H9 (cell line): Measurements from ENCODE around the gene BMP8A. TPM values are rescaled to one million over a fixed set of nuclear protein-coding genes. Genes with fewer than 3 reads are reported as not detected.

Experiments
- DNase-seq: peaks from one replicate; pipeline ENCODE4 v3.0.0-alpha.2; 2017
- H2AFZ ChIP-seq: one replicate; pipeline ENCODE4 v1.6.1; 2013; ENCODE audit warnings: mild to moderate bottlenecking, low read length, control low read depth, moderate library complexity
- H2AK5ac ChIP-seq: 2 replicates; pipeline ENCODE4 v1.6.1; 2013; ENCODE audit warnings: low read length, control low read depth, mixed read lengths; ENCODE audit not compliant: insufficient read length
- H2BK120ac ChIP-seq: one replicate; pipeline ENCODE4 v1.6.1; 2013; ENCODE audit warnings: low read depth, mild to moderate bottlenecking, low read length, control low read depth, inconsistent platforms; ENCODE audit not compliant: poor library complexity, severe bottlenecking
- H2BK12ac ChIP-seq: 2 replicates; pipeline ENCODE4 v1.6.1; 2013; ENCODE audit warnings: low read length, control low read depth, mixed read lengths, low read depth; ENCODE audit not compliant: insufficient read length
- H2BK15ac ChIP-seq: 2 replicates; pipeline ENCODE4 v1.6.1; 2013; ENCODE audit warnings: low read depth, low read length, control low read depth
- H2BK20ac ChIP-seq: one replicate; pipeline ENCODE4 v1.6.1; 2013; ENCODE audit warnings: low read depth, mild to moderate bottlenecking, low read length, control low read depth, inconsistent platforms; ENCODE audit not compliant: poor library complexity, severe bottlenecking
- H2BK5ac ChIP-seq: 2 replicates; pipeline ENCODE4 v1.6.1; 2013; ENCODE audit warnings: low read length, control low read depth, mixed read lengths; ENCODE audit not compliant: insufficient read length
- H3K14ac ChIP-seq: 2 replicates; pipeline ENCODE4 v1.6.1; 2013; ENCODE audit warnings: low read length, control low read depth; ENCODE audit not compliant: insufficient read depth
- H3K18ac ChIP-seq: 2 replicates; pipeline ENCODE4 v1.6.1; 2013; ENCODE audit warnings: low read depth, mild to moderate bottlenecking, mixed read lengths, low read length, control low read depth; ENCODE audit not compliant: insufficient read length
- H3K23ac ChIP-seq: 2 replicates; pipeline ENCODE4 v1.6.1; 2013; ENCODE audit warnings: low read length, control low read depth, mixed read lengths, low read depth; ENCODE audit not compliant: insufficient read length
- H3K23me2 ChIP-seq: 2 replicates; pipeline ENCODE4 v1.6.1; 2013; ENCODE audit warnings: low read depth, mild to moderate bottlenecking, mixed read lengths, low read length, control low read depth; ENCODE audit not compliant: insufficient read length, poor library complexity, severe bottlenecking
- H3K27ac ChIP-seq: 2 replicates; pipeline ENCODE4 v1.5.1; 2013; ENCODE audit warnings: low read length, control low read depth, mixed read lengths, low read depth; ENCODE audit not compliant: insufficient read length
- H3K27me3 ChIP-seq: 2 replicates; pipeline ENCODE4 v1.6.1; 2013; ENCODE audit warnings: low read length, control low read depth, inconsistent platforms; ENCODE audit not compliant: insufficient read depth
- H3K4ac ChIP-seq: 2 replicates; pipeline ENCODE4 v1.6.1; 2013; ENCODE audit warnings: low read depth, mild to moderate bottlenecking, control low read depth, inconsistent platforms, low read length, moderate library complexity
- H3K4me1 ChIP-seq: 2 replicates; pipeline ENCODE4 v1.6.1; 2013; ENCODE audit warnings: low read length, control low read depth, inconsistent platforms; ENCODE audit not compliant: insufficient read depth
- H3K4me2 ChIP-seq: 2 replicates; pipeline ENCODE4 v1.6.1; 2013; ENCODE audit warnings: low read length, control low read depth, mixed read lengths; ENCODE audit not compliant: insufficient read length, insufficient read depth
- H3K56ac ChIP-seq: 2 replicates; pipeline ENCODE4 v1.6.1; 2013; ENCODE audit warnings: low read depth, mild to moderate bottlenecking, mixed read lengths, low read length, control low read depth; ENCODE audit not compliant: insufficient read length
- H3K79me1 ChIP-seq: 2 replicates; pipeline ENCODE4 v1.6.1; 2013; ENCODE audit warnings: low read depth, mild to moderate bottlenecking, moderate library complexity, low read length, control low read depth, inconsistent platforms; ENCODE audit not compliant: insufficient read depth, poor library complexity, severe bottlenecking
- H3K79me2 ChIP-seq: 2 replicates; pipeline ENCODE4 v1.6.1; 2013; ENCODE audit warnings: low read length, control low read depth, inconsistent platforms; ENCODE audit not compliant: insufficient read depth
- H3K9ac ChIP-seq: 2 replicates; pipeline ENCODE4 v1.6.1; 2013; ENCODE audit warnings: low read length, control low read depth, mixed read lengths; ENCODE audit not compliant: insufficient read length; ENCODE audit errors: extremely low read depth
- H3K9me3 ChIP-seq: one replicate; pipeline ENCODE4 v1.6.1; 2013; ENCODE audit warnings: low read depth, low read length, inconsistent platforms; ENCODE audit not compliant: control insufficient read depth
- H3T11ph ChIP-seq: one replicate; pipeline ENCODE4 v1.6.1; 2013; ENCODE audit warnings: mild to moderate bottlenecking, low read length, control low read depth, inconsistent platforms
- H4K20me1 ChIP-seq: one replicate; pipeline ENCODE4 v1.6.1; 2013; ENCODE audit not compliant: control insufficient read depth, insufficient read length, insufficient read depth
- H4K5ac ChIP-seq: 2 replicates; pipeline ENCODE4 v1.6.1; 2013; ENCODE audit warnings: low read depth, mild to moderate bottlenecking, mixed read lengths, low read length, control low read depth; ENCODE audit not compliant: insufficient read length
- H4K8ac ChIP-seq: replicated peaks from 2 replicates; pipeline ENCODE4 v1.6.1; 2013; ENCODE audit warnings: low read length, control low read depth, mixed read lengths, low read depth; ENCODE audit not compliant: insufficient read length
- H4K91ac ChIP-seq: 2 replicates; pipeline ENCODE4 v1.6.1; 2013; ENCODE audit warnings: low read depth, mild to moderate bottlenecking, moderate library complexity, mixed read lengths, low read length, control low read depth; ENCODE audit not compliant: insufficient read length
- H3K27ac Mint-ChIP-seq, 3 experiments: 2 replicates in 2 of 3; 3 replicates in 1 of 3; pipeline ENCODE4 v1.8.0; 2020 to 2021; ENCODE audit warnings: mixed read lengths in 3 of 3, mild to moderate bottlenecking in 1 of 3, moderate library complexity in 1 of 3
- H3K27me3 Mint-ChIP-seq: 2 replicates; pipeline ENCODE4 v1.8.0; 2021; ENCODE audit warnings: low read depth, mild to moderate bottlenecking, moderate library complexity, mixed read lengths
- H3K36me3 Mint-ChIP-seq, 3 experiments: 2 replicates in 2 of 3; 3 replicates in 1 of 3; pipeline ENCODE4 v1.8.0; 2020 to 2021; ENCODE audit warnings: low read depth in 3 of 3, mixed read lengths in 3 of 3; ENCODE audit not compliant: insufficient read depth in 1 of 3
- H3K4me1 Mint-ChIP-seq, 2 experiments: 2 replicates each; pipeline ENCODE4 v1.8.0; 2020; ENCODE audit warnings: mixed read lengths in 2 of 2
- H3K4me3 Mint-ChIP-seq, 2 experiments: 2 replicates in 1 of 2; 3 replicates in 1 of 2; pipeline ENCODE4 v1.8.0; 2020 to 2021; ENCODE audit warnings: mild to moderate bottlenecking in 2 of 2, mixed read lengths in 2 of 2, moderate library complexity in 1 of 2
- H3K9me3 Mint-ChIP-seq, 2 experiments: 2 replicates in 1 of 2; 3 replicates in 1 of 2; pipeline ENCODE4 v1.8.0; 2020; ENCODE audit warnings: mild to moderate bottlenecking in 2 of 2, mixed read lengths in 2 of 2, moderate library complexity in 1 of 2
- CTCF ChIP-seq: fragments of 200-600 bp; sonication (generic); conservative IDR thresholded peaks from 3 replicates; pipeline ENCODE4 v1.8.0; 2021; ENCODE audit warnings: antibody characterized with exemption, mild to moderate bottlenecking
- WGBS: extraction: QIAGEN DNeasy Blood & Tissue Kit; methylation state at CpG from one replicate; pipeline ENCODE4 v1.1.7; 2013; ENCODE audit warnings: missing lambda C conversion rate, low lambda C conversion rate, mixed read lengths; ENCODE audit not compliant: insufficient read length; ENCODE audit errors: extremely low coverage; 5-methylcytosine and 5-hydroxymethylcytosine counted together
- total RNA-seq: library from RNA; stranded (reverse); gene quantifications from 2 replicates; pipeline ENCODE4 v1.2.1, GENCODE V29; 2021

BMP8A gene
- total RNA-seq, 1 experiment from 2014 or later: 0.52 TPM

- Mint-ChIP-seq H3K27me3 (no peaks in the 10 kb centered on the region; the same call in none of the 2 replicates), H3K9me3 (no peaks in the 10 kb centered on the region), H3K4me3 (no peak overlapping the region), H3K4me1 (peaks cover 0 to 8% of the 10 kb centered on the region in 2 experiments; a peak in 2 of 4 replicates), H3K36me3 (peaks cover 52 to 84% (median 78%) of the 10 kb centered on the region in 3 experiments), H3K27ac (no peak overlapping the region)
- Histone ChIP-seq H2BK15ac (no peak overlapping the region), H4K20me1 (peaks cover 4% of the 10 kb centered on the region), H3K27me3 (no peaks in the 10 kb centered on the region), H4K8ac (no peak overlapping the region), H3K79me2 (0 out of 2 replicates have a peak, but pooled peaks cover under 1% of the 10 kb centered on the region), H3K9me3 (no peaks in the 10 kb centered on the region), H2BK12ac (no peak overlapping the region), H4K5ac (no peak overlapping the region), H3K14ac (no peak overlapping the region), H3K23me2 (no peaks in the 10 kb centered on the region), H3K9ac (no peak overlapping the region), H2BK5ac (no peak overlapping the region), H3K23ac (no peak overlapping the region), H3K4me1 (no peaks in the 10 kb centered on the region), H4K91ac (no peak overlapping the region), H2BK20ac (no peak overlapping the region), H2BK120ac (no peak overlapping the region), H3K4ac (no peak overlapping the region), H3T11ph (no peak overlapping the region), H3K56ac (no peak overlapping the region), H2AFZ (no peak overlapping the region), H3K27ac (no peak overlapping the region), H3K79me1 (no peaks in the 10 kb centered on the region), H3K4me2 (no peak overlapping the region), H3K18ac (no peak overlapping the region), H2AK5ac (no peak overlapping the region)
- TF ChIP-seq CTCF: no peak
- no peak for DNase-seq
- no CpG with 5 or more reads among the region's 1 CpG for WGBS
Measured at GRCh38 chr1:39561279-39561678, 69.8 kb downstream of the BMP8A start.
